ENCODE results near the gene MRPL45.
"Not testable (repeated sequence)": the region's sequence is repeated elsewhere in the genome, so short reads cannot be mapped to it uniquely, and the experiment has no call there.

MRPL45 gene

DNA sequence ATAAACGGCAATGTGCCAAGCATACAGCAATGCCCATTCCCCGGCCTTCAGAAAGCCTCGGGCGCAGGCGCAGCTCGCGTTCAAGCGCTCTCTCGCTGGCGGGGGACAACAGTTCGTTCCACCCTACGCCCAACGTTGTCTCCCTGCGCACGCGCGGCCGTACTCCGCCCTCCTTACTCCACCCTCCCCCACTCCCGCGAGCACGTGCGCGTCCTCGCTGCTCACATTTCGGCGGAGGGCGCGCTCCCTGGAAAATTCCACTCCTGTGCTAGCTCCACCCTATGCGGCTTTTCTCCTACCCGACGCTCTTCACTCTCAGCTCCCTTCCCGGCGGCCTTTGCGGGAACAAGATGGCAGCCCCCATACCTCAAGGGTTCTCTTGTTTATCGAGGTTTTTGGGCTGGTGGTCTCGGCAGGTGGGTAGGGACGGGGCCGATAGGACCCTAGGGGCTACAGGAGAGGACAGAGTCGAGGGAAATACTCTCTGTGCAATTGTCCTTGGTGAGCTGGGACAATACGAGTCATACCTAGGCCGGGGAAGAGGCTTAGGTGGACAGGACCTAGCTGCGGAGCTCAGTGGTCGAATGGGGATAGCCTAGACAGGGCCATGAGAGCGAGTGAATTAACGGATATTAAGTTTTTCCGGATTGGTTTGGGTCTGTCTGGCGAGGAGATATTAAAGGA, at the start of gene MRPL45:
Gene MRPL45, plus strand, starts transcription at position 335 of the 684 bp plus-strand sequence. Its CDS starts 16 bp downstream, at position 351.
- peak; percentile 92 for DNase-seq (ENCODE audit: low read depth)

DNA sequence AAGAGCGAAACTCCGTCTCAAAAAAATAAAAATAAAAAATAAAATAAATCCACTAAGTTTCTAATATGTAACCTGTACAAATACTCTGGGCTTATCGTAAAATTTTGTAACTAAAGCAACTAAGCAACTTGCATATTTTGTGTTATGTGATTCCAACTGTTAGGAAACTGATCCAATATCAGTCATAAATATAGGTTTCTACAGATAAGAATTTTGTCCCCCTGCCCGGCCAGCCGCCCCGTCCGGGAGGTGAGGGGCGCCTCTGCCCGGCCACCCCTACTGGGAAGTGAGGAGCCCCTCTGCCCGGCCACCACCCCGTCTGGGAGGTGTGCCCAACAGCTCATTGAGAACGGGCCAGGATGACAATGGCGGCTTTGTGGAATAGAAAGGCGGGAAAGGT, 43.8 kb upstream of the MRPL45 start:
- DNase-seq (ENCODE audit: low read depth) = not testable (repeated sequence)

DNA sequence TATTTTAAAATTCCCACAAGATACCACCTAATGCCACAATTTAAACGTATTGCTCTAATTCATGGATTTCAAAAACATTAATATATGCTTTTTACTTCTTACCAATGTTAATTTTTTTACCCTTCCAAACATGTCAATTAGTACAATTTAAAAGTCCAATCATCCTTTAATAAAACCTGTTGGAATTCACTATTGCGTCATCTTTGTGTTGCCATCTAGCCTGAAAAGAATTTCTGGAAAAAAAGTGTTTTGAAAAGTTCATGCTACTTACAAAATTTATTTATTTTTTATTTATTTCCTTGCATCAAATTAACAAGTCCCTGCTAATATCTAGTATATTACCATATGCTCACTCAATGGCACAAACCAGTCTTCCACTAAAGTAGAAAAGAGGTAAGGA, 42.6 kb upstream of the MRPL45 start:
- not testable (repeated sequence) for DNase-seq (ENCODE audit: low read depth)

DNA sequence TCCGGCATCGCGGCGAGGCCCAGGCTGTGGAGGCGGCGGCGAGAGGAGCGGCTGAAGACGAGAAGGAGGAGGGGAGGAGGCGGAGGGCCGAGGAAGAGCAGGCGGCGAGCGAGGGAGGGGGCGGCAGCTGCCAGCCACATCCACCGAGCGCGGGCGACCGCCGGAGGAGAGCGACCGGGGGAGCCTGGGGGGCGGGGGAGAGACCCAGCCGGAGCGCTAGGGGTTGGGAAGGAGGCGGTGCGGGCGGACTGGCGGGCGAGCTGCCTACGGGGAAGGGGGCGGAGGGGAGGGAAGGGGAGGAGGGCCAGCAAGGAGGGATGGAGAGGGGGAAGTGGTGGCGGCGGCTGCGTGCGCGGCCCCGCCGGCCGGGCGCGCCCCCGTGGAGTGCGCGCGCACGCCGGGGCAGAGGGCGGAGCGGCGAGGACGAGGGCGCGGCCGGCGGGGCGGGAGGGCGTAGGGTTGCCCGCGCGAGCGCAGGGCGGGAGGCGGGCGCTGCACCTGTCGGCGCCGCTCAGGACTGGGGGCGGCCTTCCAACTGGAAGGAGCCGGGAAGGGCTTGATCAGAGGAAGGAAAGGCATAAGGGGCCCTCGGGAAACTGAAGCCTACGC, 39.9 kb upstream of the MRPL45 start:
- peak; percentile 75 for DNase-seq (ENCODE audit: low read depth)

DNA sequence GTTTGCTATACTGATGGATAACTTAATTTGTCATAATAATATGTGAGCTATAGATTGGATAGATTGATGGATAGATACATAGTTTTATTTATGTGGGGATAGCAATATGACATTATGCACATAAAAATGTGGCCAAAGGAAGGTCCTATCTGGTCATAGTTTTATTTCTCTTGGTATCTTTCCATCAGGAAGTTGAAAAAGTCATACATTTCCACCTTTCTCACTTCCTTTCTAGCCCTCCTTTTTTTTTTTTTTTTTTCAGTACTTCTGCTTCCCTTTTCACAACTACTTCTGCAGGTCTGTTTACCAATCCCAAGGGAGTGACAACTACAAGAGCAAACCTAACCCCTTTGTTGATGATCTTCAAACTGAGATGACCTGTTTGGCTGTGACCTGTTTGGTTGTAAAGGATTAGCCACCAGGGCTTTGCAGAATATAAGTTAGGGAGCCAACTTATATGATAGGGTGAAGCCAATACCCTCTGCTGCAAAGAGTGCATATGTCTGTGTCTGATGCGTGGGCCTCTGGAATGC, 30.9 kb upstream of the MRPL45 start:
- DNase-seq (ENCODE audit: low read depth) = not testable (repeated sequence)

DNA sequence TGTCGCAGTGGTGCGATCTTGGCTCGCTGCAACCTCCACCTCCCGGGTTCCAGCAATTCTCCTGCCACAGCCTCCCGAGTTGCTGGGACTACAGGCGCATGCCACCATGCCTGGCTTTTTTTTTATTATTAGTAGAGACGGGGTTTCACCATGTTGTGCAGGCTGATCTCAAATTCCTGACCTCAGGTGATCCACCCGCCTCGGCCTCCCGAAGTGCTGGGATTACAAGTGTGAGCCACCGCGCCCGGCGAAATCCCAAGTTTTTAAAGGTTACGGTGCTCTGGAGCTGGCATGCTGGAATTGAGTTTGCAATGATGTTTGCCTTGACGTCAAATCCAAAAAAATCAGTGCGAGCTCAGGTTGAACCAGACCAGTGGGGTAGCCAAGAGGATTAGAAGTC, 30.4 kb upstream of the MRPL45 start:
- not testable (repeated sequence) for DNase-seq (ENCODE audit: low read depth)

DNA sequence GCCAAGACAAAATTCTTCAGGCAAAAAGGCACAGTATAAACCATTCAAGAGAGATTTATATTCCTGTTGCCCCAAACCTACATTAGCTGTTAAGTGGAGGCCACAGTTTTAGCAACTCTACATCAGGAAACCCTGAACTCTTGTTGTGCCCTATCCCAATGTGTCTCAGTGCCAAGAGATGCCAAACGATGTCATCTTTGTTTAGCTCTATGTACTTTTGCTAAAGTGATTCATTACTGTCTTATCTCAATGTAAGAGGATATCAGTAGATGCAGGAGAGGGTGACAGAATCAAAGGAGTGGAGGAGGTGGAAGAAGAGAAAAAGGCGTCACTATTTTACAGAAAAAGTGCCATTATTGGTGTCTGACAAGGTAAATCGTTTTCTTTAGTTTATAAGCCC, 28.8 kb upstream of the MRPL45 start:
- DNase-seq (ENCODE audit: low read depth) = not testable (repeated sequence)

DNA sequence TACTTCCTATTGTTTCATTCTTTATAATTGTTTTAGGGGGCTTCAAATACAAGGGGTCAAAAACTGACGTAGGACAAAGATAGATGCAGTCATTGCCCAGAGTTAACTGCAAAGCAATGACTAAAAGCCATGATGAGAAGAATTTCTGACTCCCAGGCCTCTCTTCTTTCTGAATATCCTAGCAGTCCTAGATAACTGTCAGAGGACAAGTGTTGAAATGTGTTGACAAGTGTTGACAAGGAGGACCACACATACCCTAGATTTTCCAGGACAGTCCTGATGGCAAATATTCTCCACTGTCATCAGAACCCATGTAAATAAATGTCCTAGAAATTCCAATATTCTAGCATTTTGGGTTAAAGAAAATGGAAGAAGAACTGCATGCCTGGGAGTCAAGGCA, 27.9 kb upstream of the MRPL45 start:
- DNase-seq (ENCODE audit: low read depth) = not testable (repeated sequence)

DNA sequence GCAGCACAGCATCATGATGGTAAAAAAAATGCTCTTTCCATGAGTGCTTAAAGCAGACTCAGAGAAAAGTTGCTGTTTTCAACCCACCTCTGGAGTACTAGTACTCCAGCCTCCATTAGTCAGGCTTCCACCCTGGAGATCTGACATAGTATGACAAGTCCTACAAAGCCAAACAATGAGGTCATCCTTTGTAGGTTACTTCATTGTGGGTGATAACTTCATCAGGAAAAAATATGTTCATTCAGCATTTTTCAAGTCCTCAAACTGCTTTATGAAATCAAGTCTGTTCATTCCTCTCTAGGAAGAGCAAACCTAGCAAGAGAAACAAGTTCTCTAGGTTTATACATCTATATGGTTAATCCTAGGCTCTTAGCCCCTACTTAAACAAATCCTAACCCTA, 27.4 kb upstream of the MRPL45 start:
- not testable (repeated sequence) for DNase-seq (ENCODE audit: low read depth)

DNA sequence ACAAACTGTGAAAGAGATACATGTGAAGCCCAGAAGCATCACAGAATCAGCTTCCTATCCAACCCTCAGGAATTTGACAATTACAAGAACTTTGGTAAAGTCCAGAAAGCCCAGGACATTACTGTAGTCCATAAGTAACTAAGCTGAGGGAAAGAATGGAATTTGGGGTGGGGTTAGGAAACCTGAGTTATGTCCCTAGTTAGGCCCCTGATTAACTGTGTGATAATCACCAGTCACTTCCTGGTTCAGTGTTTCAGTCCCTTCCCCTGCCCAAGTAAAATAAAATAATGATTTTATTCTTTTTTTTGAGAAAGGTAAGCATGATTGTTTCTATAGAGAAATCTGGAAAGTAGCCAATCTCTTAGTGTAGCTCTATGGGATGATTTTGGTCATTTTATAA, 11.0 kb upstream of the MRPL45 start:
- not testable (repeated sequence) for DNase-seq (ENCODE audit: low read depth)

DNA sequence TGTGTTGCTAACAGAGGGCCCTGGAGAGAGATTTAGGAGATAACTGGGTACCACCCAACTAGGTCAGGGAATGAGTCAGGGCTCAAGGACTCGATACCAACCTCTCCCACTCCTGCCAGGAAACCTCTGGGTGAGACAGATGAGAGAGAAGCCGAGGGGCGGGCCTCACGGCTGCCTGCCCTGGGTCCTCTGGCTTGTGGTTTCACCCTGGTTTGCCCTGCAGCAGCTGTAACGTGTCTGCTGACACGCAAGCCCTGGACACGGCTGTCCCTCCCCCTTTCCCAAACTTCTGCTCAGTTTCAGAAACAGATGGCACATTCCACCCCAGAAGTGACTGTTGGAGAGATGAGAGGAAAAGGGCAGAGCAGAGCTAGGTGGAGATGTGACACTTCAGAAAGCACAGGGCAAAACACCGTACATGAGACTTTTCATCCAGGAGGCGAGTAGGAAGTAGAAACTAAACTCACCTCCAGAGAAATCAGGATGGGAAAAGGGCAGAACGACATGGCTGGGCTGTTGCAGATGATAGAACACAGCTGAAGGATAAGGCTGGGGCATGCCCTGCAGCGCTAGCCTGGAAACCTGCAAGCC, 10.4 kb upstream of the MRPL45 start:
- not testable (repeated sequence) for DNase-seq (ENCODE audit: low read depth)

DNA sequence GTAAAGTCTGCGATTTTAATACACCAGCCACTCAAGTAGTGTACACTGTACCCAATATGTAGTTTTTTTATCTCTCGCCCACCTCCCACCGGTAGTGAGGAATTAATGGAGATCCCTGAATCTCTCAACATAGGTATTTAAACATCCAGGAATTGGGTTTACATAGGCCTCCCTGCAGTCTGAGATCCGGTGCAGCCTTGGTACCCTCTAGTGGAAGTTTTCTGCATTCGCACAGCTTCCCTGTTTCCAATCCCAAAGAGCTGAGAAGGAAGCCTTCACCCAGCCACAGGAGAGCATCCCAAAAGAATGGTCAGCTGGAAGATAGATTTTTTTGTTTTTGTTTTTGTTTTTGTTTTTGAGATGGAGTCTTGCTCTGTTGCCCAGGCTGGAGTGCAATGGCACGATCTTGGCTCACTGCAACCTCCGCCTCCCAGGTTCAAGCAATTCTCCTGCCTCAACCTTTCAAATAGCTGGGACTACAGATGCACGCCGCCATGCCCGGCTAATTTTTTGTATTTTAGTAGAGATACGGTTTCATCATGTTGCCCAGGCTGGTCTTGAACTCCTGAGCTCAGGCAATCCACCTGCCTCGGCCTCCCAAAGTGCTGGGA, 8.6 kb upstream of the MRPL45 start:
- DNase-seq (ENCODE audit: low read depth) = not testable (repeated sequence)

DNA sequence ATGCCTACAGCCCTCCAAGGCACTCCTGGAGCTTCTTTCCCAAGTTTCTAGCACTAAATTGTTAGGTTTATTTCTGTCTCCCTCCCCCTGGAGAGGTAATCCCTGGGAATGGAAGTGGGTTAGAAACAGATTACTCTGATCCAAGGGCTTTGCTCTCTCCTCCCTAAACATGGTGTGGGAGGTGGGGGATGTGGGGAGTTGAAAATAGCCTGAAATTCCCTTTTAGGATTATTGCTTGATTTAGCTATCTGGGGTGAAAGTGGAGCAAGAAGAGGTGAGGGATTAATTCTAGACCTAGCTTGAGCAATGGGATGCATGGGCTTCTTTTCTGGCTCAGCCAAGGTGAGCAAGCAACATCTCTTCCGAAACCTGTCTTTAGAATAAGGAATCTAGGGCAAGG, 7.2 kb upstream of the MRPL45 start:
- not testable (repeated sequence) for DNase-seq (ENCODE audit: low read depth)

DNA sequence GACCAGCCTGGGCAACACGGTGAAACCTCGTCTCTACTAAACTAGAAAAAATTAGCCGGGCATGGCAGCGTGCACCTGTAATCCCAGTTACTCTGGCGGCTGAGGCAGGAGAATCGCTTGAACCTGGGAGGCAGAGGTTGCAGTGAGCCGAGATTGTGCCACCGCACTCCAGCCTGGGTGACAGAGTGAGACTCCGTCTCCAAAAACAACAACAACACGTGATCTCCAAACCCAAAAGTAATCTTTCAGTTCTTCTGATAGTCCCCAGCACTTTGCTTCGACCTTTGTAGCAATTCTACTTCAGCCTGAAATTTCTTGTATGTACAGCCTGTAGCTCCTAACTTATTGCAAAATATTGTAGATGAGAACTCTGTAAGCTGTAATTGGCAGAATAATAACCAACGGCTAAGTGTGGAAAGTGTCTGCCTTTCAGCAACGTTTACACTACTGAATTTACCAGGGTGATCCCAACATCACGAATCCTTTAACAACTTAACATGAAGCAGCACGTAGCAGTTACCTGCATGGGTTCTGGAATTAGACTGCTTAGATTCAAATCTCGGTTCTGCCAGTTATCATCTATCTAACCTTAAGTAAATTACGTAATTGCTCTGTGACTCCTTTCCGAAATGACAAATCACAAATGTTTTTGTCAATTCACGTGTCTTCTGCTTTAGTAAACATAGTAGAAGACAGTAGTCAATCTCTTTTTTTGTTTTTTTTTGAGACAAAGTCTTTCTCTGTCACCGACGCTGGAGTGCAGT, 1.2 kb upstream of the MRPL45 start:
- DNase-seq (ENCODE audit: low read depth) = not testable (repeated sequence)

DNA sequence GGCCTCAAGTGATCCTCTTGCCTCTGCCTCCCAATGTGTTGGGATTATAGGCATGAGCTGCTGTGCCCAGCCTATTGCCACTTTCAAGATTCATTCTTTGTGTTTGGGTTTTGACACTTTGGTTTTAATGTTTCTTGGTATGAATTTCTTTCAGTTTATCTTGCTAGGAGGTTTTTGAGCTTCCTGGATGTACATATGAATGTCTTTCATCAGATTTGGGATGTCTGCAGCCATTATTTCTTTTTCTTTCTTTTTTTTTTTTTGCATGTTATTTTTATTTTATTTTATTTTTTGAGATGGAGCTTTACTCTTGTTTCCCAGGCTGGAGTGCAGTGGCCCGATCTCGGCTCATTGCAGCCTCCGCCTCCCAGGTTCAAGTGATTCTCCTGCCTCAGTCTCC, 18.5 kb downstream of the MRPL45 start:
- no peak for DNase-seq (ENCODE audit: low read depth)

DNA sequence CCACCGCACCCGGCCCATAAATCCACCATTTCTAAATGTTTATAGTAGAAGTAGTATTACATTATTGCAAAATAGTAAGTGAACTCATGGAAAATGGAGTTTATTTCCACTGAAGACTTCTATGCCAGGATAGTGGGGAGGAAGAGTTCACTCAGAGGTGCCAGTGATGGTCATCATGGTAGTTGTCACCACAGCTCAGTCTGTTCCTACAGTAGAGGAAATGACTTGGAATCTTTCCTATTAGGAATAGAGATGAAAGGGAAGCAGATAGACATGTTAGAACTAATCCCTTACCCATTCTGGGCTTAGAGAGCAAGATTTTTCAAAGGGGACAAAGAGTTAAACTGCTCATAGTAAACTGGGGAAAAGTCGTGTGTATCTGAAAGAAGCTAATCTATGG, 20.1 kb downstream of the MRPL45 start:
- no peak for DNase-seq (ENCODE audit: low read depth)

DNA sequence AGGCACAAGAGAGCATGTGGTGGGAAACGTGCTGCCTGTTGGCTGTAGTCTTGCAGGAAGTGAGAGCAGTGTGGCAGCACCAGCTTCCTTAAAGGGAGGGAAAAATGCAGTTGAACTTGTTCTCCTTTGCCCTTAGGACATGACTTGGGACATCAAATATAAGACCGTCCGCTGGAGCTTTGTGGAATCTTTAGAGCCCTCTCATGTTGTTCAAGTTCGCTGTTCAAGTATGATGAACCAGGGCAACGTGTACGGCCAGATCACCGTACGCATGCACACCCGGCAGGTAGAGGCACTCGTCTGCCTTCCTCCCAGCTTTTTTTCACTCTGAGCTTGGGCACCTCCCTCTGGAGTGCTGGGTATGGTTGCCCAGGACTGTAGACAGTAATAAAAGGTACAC, 23.5 kb downstream of the MRPL45 start:
- no peak for DNase-seq (ENCODE audit: low read depth)

DNA sequence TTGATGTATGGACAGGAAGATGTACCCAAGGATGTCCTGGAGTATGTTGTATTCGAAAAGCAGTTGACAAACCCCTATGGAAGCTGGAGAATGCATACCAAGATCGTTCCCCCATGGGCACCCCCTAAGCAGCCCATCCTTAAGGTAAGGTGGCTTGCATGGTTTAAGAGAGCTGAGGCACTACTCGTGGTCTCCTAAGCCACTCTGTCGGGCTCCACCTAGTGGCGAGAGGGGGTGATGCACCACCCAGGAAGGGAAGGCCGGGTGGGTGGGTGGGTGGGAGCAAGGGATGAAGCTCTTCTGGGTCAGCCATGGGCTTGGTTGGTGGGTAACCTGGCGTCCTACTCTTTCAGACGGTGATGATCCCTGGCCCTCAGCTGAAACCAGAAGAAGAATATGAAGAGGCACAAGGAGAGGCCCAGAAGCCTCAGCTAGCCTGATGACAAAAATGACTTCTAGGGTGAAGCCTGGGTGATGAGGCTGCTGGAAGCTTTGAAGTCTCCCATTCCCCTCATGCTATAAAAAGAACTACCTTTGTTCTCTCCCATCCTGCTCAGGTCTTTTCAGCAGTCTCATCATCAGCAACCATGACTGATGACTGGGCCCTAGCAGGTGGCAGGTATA, 25.3 kb downstream of the MRPL45 start:
- DNase-seq (ENCODE audit: low read depth) = peak; percentile 70

DNA sequence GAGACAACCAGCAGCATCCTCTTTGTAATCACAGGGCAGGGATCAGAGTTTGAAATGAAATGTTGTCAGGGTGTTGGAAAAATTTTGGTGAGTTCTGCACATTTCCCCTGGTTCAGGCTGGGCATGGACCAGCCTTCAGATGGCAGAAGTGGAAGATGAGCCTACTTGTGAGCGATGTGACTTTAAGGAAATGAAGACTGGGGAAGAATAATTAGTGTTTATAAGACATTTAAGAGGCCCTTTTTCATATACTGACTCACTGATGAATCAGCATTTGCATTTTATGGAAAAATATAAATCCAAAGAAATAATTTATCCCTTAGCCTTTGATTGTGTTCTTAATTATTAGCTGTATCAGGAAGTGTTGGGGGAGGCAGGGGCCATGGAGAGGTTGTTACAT, 25.9 kb downstream of the MRPL45 start:
- no peak for DNase-seq (ENCODE audit: low read depth)

DNA sequence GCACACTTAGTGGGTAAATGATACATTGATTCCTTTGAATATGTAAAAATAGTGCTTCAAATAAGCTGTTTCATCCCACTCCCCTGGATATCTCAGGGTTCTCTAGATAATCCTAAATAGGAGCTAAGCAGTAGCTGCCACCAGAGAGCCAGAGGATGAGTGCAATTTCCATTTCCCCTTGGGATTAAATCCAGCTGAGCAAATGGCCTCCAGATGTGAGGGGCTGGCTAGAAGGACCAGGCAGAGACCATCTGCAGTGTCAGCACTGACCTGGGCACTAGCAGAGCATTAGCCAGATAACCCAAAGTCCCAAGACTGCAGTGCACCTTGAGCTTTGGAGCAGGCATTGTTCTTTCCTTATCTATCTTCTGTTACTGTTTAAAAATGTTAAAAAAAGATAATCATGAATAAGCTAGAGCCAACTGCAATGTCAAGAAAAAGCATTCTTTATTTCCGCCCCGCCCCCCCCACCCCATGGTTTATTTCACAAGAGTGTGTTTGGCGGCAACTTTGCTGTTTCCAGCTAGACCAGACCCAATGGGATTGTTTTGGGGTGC, 27.3 kb downstream of the MRPL45 start:
- no peak for DNase-seq (ENCODE audit: low read depth)

DNA sequence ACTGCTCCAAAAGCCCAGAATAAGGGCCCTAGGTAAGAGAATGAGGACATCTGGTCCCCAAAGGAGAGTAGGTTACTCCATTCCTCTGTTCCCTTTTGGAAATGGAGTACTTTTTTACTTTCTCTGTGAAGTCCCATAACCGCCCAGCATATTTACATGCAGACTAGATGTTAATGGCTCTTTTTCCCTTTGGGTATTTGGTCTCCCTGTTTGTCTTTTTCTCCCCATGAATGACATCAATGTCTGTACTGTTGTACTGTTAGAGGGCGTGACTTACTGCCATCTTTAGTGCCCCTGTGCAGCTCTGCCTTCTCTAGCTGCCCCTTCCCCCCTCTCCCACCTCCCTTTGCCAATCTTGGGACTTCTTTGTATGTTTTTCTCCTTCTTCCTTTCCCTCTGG, 27.8 kb downstream of the MRPL45 start:
- DNase-seq (ENCODE audit: low read depth) = no peak

Measured in activated gamma-delta T cell treated with anti-CD3 and anti-CD28 coated beads, Interleukin-2, amount 50 U/mL, for 16 hours (primary cell).